Endodermal cell (in vitro differentiated cells): Measurements from ENCODE around the gene HPD. TPM values are rescaled to one million over a fixed set of nuclear protein-coding genes. Genes with fewer than 3 reads are reported as not detected.

Experiments used
- DNase-seq: peaks from one replicate; pipeline ENCODE4 v3.0.0-alpha.2; 2017
- H3K27ac ChIP-seq: 2 replicates; pipeline ENCODE4 v1.5.1; 2013; ENCODE audit warnings: mild to moderate bottlenecking, low read depth, low read length, moderate library complexity
- H3K27me3 ChIP-seq: 2 replicates; pipeline ENCODE4 v1.6.1; 2013; ENCODE audit warnings: mild to moderate bottlenecking, low read length, moderate library complexity; ENCODE audit not compliant: insufficient read depth, control insufficient read depth, poor library complexity, severe bottlenecking
- H3K36me3 ChIP-seq: 2 replicates; pipeline ENCODE4 v1.7.0; 2013; ENCODE audit warnings: mild to moderate bottlenecking, low read length, moderate library complexity; ENCODE audit not compliant: control insufficient read depth, insufficient read depth
- H3K4me1 ChIP-seq: one replicate; pipeline ENCODE4 v1.7.0; 2013; ENCODE audit warnings: low read length; ENCODE audit not compliant: control insufficient read depth, insufficient read depth
- H3K4me3 ChIP-seq: 2 replicates; pipeline ENCODE4 v1.5.1; 2013; ENCODE audit warnings: mild to moderate bottlenecking, low read length, moderate library complexity
- H3K9ac ChIP-seq: 2 replicates; pipeline ENCODE4 v1.6.1; 2013; ENCODE audit warnings: mild to moderate bottlenecking, low read length, moderate library complexity; ENCODE audit not compliant: poor library complexity, severe bottlenecking; ENCODE audit errors: extremely low read depth
- H3K9me3 ChIP-seq: 2 replicates; pipeline ENCODE4 v1.6.1; 2013; ENCODE audit warnings: mild to moderate bottlenecking, low read length, moderate library complexity; ENCODE audit not compliant: control insufficient read depth
- H3K27ac Mint-ChIP-seq: 2 replicates; pipeline ENCODE4 v1.8.0; 2020; ENCODE audit warnings: mixed read lengths
- H3K27me3 Mint-ChIP-seq: 2 replicates; pipeline ENCODE4 v1.8.0; 2021; ENCODE audit warnings: mild to moderate bottlenecking, mixed read lengths; ENCODE audit not compliant: insufficient read depth
- H3K36me3 Mint-ChIP-seq: 2 replicates; pipeline ENCODE4 v1.8.0; 2020; ENCODE audit warnings: low read depth, mixed read lengths
- H3K4me1 Mint-ChIP-seq: 2 replicates; pipeline ENCODE4 v1.8.0; 2020; ENCODE audit warnings: mixed read lengths
- H3K4me3 Mint-ChIP-seq: 2 replicates; pipeline ENCODE4 v1.8.0; 2020; ENCODE audit warnings: mild to moderate bottlenecking, moderate library complexity, mixed read lengths
- H3K9me3 Mint-ChIP-seq: 2 replicates; pipeline ENCODE4 v1.8.0; 2020; ENCODE audit warnings: mild to moderate bottlenecking, mixed read lengths
- CTCF ChIP-seq: fragments of 200-600 bp; sonication (generic); conservative IDR thresholded peaks from 2 replicates; pipeline ENCODE4 v1.5.0; 2021; ENCODE audit warnings: antibody characterized with exemption, mild to moderate bottlenecking
- WGBS, 2 experiments: methylation state at CpG; one replicate each; pipeline versions ENCODE4 v1.1.5 to v1.1.7; 2013; ENCODE audit warnings: missing lambda C conversion rate in 2 of 2, mixed read lengths in 1 of 2; ENCODE audit not compliant: insufficient coverage in 1 of 2, insufficient read length in 1 of 2; 5-methylcytosine and 5-hydroxymethylcytosine counted together
- total RNA-seq, 2 donors: library from RNA; stranded (reverse); fragmentation: NEBNext Ultra II Directional in 1 of 2; extraction: Animal tissue kit (Norgen Biotek cat#: 25700) in 1 of 2; gene quantifications; 2 replicates in 1 of 2; 3 replicates in 1 of 2; pipeline ENCODE4 v1.2.1, GENCODE V29; 2021

The HPD gene
- total RNA-seq, 2 donors from 2014 or later = 0.55 to 0.71 TPM

GRCh38 chr12:121795034-121795968, 63.4 kb downstream of the HPD start:
- WGBS, 2 experiments = 46 to 51% methylated on average over 8 to 15 of the region's 15 CpGs
- Mint-ChIP-seq H3K9me3 (no peaks in the 10 kb centered on the region), H3K36me3 (peaks cover 15% of the 10 kb centered on the region), H3K4me3 (peak overlapping the region; percentile 53), H3K4me1 (peaks cover 39% of the 10 kb centered on the region), H3K27ac (peak overlapping the region; percentile 89), H3K27me3 (peaks cover 1% of the 10 kb centered on the region)
- no peak overlapping the region for H3K9ac ChIP-seq
- peak; percentile 99 for DNase-seq
- TF ChIP-seq CTCF = peak; percentile 94
- H3K4me1 ChIP-seq = peaks cover 26% of the 10 kb centered on the region
- H3K4me3 ChIP-seq = no peak overlapping the region
- no peaks in the 10 kb centered on the region for H3K9me3 ChIP-seq
- H3K36me3 ChIP-seq = peaks cover 19% of the 10 kb centered on the region
- H3K27me3 ChIP-seq = no peaks in the 10 kb centered on the region
- H3K27ac ChIP-seq = peak overlapping the region; percentile 4

GRCh38 chr12:121794534-121795033, 64.1 kb downstream of the HPD start:
- H3K4me1 ChIP-seq = peaks cover 26% of the 10 kb centered on the region
- Mint-ChIP-seq H3K4me3 (peak overlapping the region; percentile 53), H3K36me3 (peaks cover 16% of the 10 kb centered on the region), H3K9me3 (no peaks in the 10 kb centered on the region), H3K4me1 (peaks cover 43% of the 10 kb centered on the region), H3K27ac (peak overlapping the region; percentile 89), H3K27me3 (peaks cover 1% of the 10 kb centered on the region)
- no peak for TF ChIP-seq CTCF
- H3K4me3 ChIP-seq = peak overlapping the region; percentile 58
- H3K27ac ChIP-seq = no peak overlapping the region
- no peak for DNase-seq
- H3K27me3 ChIP-seq = no peaks in the 10 kb centered on the region
- peak overlapping the region; percentile 7 for H3K9ac ChIP-seq
- peaks cover 19% of the 10 kb centered on the region for H3K36me3 ChIP-seq
- WGBS, 2 experiments = 18 to 26% methylated on average over 8 to 13 of the region's 13 CpGs
- no peaks in the 10 kb centered on the region for H3K9me3 ChIP-seq

DNA sequence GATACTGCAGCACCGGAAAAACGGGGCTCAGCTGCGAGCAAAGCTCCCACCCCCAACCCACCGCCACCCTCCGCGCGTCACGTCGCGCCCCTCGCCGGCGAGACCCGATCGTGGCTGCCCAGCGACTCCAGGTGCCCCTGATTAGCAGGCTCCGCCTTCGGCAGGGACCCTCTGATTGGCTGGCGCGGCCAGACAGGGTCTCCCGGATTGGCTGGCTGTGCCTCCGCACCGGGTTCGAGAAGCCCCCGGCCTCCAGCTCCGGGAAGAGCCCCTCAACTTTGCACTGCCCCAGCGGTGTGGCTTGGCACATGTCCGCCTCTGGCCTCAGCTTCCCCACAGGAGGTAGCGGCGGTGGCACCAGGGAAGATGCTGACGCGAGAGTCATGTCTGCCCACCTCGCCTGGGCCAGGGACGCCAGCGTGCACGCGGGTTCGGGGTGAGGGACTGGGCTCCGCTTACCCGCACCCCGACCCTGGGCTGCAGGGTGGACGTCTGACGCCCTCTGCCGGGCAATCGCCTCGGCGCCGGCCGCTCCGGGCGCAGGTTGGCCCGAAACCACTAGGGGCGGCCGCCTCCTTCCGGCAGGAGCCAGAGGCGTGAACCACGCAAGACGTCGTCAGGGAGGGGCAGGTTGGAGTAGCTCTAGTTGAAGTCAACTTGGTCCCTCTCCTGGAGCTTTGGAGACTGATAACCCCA, 64.7 kb downstream of the HPD start:
- peak overlapping the region; percentile 89 for H3K27ac Mint-ChIP-seq
- H3K4me1 ChIP-seq = peaks cover 24% of the 10 kb centered on the region
- H3K36me3 Mint-ChIP-seq = peaks cover 16% of the 10 kb centered on the region
- peak overlapping the region; percentile 81 for H3K4me3 ChIP-seq
- H3K4me3 Mint-ChIP-seq = peak overlapping the region; percentile 53
- peak; percentile 100 for TF ChIP-seq CTCF
- H3K27ac ChIP-seq = no peak overlapping the region
- WGBS, 2 experiments = 1% methylated on average over 21 to 59 of the region's 59 CpGs
- peak; percentile 100 for DNase-seq
- H3K9me3 ChIP-seq = no peaks in the 10 kb centered on the region
- H3K27me3 ChIP-seq = no peaks in the 10 kb centered on the region
- H3K9me3 Mint-ChIP-seq = no peaks in the 10 kb centered on the region
- H3K36me3 ChIP-seq = peaks cover 19% of the 10 kb centered on the region
- peaks cover 39% of the 10 kb centered on the region for H3K4me1 Mint-ChIP-seq
- H3K27me3 Mint-ChIP-seq = peaks cover 1% of the 10 kb centered on the region
- peak overlapping the region; percentile 7 for H3K9ac ChIP-seq
